Kidney capillary endothelial cell (primary cell): ENCODE measurements around the gene BAIAP2.

Experiments
- DNase-seq: peaks from one replicate; pipeline ENCODE4 v3.0.0-alpha.2; 2018; ENCODE audit warnings: low spot score

BAIAP2 gene

GRCh38 chr17:81090361-81091136, 55.6 kb downstream of the BAIAP2 start:
- no peak for DNase-seq

GRCh38 chr17:81091154-81091553, 56.2 kb downstream of the BAIAP2 start:
- no peak for DNase-seq

GRCh38 chr17:81091774-81092517, 57.0 kb downstream of the BAIAP2 start:
- DNase-seq: no peak

- no peak for DNase-seq
Observed at GRCh38 chr17:81092518-81093095, 57.7 kb downstream of the BAIAP2 start.

- DNase-seq: no peak
Observed at GRCh38 chr17:81093619-81094508, 58.9 kb downstream of the BAIAP2 start.

- peak; percentile 80 for DNase-seq
Observed at GRCh38 chr17:81094509-81095382, 59.8 kb downstream of the BAIAP2 start.

- DNase-seq: no peak
Observed at GRCh38 chr17:81095383-81095762, 60.4 kb downstream of the BAIAP2 start.

GRCh38 chr17:81096741-81097133, 61.8 kb downstream of the BAIAP2 start:
- no peak for DNase-seq

- peak; percentile 55 for DNase-seq
Observed at GRCh38 chr17:81097134-81097942, 62.4 kb downstream of the BAIAP2 start.

- DNase-seq: no peak
Observed at GRCh38 chr17:81097943-81098308, 63.0 kb downstream of the BAIAP2 start.

GRCh38 chr17:81099888-81100287, 64.9 kb downstream of the BAIAP2 start:
- no peak for DNase-seq

- no peak for DNase-seq
Observed at GRCh38 chr17:81100668-81101067, 65.7 kb downstream of the BAIAP2 start.

- DNase-seq: peak; percentile 90
Observed at GRCh38 chr17:81101614-81102306, 66.8 kb downstream of the BAIAP2 start.

GRCh38 chr17:81102352-81102751, 67.4 kb downstream of the BAIAP2 start:
- DNase-seq: no peak

GRCh38 chr17:81102869-81103268, 67.9 kb downstream of the BAIAP2 start:
- DNase-seq: no peak

- DNase-seq: no peak
Observed at GRCh38 chr17:81103379-81103778, 68.4 kb downstream of the BAIAP2 start.

- no peak for DNase-seq
Observed at GRCh38 chr17:81106716-81107115, 71.8 kb downstream of the BAIAP2 start.

GRCh38 chr17:81108220-81108619, 73.3 kb downstream of the BAIAP2 start:
- no peak for DNase-seq

GRCh38 chr17:81109957-81110356, 75.0 kb downstream of the BAIAP2 start:
- DNase-seq: no peak
